Glomerular endothelial cell (primary cell): ENCODE measurements around the gene PTCHD4. TPM values are rescaled to one million over a fixed set of nuclear protein-coding genes. Genes with fewer than 3 reads are reported as not detected.

Experiments used
- DNase-seq: peaks from one replicate; pipeline ENCODE4 v3.0.0-alpha.2; 2011; ENCODE audit warnings: low read depth, low spot score; ENCODE audit errors: extremely low read depth
- total RNA-seq: library from RNA; depleted of rRNA; stranded (reverse); fragments of >200 nt; gene quantifications from 2 replicates; pipeline ENCODE4 v1.2.3, GENCODE V29; 2015

The PTCHD4 gene
- total RNA-seq, 1 donor from 2014 or later: 17.8 TPM

- no peak for DNase-seq
These were observed 10.5 kb downstream of the PTCHD4 start for GRCh38 chr6:48100588-48100895.

GRCh38 chr6:48099713-48100587 is 11.0 kb downstream of the PTCHD4 start:
- DNase-seq: no peak

GRCh38 chr6:48098923-48099322 is 12.1 kb downstream of the PTCHD4 start:
- no peak for DNase-seq

GRCh38 chr6:48092550-48093217 is 18.3 kb downstream of the PTCHD4 start:
- DNase-seq: no peak

- no peak for DNase-seq
These were observed 20.5 kb downstream of the PTCHD4 start for GRCh38 chr6:48090546-48090945.

GRCh38 chr6:48087448-48087847 is 23.5 kb downstream of the PTCHD4 start:
- DNase-seq: no peak

GRCh38 chr6:48086187-48086586 is 24.8 kb downstream of the PTCHD4 start:
- no peak for DNase-seq

- DNase-seq: no peak
These were observed 25.8 kb downstream of the PTCHD4 start for GRCh38 chr6:48085131-48085741.

- DNase-seq: no peak
These were observed 26.8 kb downstream of the PTCHD4 start for GRCh38 chr6:48084201-48084600.

- DNase-seq: no peak
These were observed 30.6 kb downstream of the PTCHD4 start for GRCh38 chr6:48080227-48081009.

GRCh38 chr6:48078120-48078519 is 32.9 kb downstream of the PTCHD4 start:
- no peak for DNase-seq

GRCh38 chr6:48075181-48075580 is 35.8 kb downstream of the PTCHD4 start:
- DNase-seq: no peak

- DNase-seq: no peak
These were observed 36.8 kb downstream of the PTCHD4 start for GRCh38 chr6:48073976-48074767.

GRCh38 chr6:48071833-48072232 is 39.2 kb downstream of the PTCHD4 start:
- DNase-seq: no peak

GRCh38 chr6:48069280-48069679 is 41.7 kb downstream of the PTCHD4 start:
- DNase-seq: no peak

- DNase-seq: no peak
These were observed 42.4 kb downstream of the PTCHD4 start for GRCh38 chr6:48068278-48069251.

- no peak for DNase-seq
These were observed 43.1 kb downstream of the PTCHD4 start for GRCh38 chr6:48067886-48068277.

- DNase-seq: no peak
These were observed 43.8 kb downstream of the PTCHD4 start for GRCh38 chr6:48067148-48067712.
